ENCODE measurements around the gene PCGF6.
"Not testable (repeated sequence)": the region's sequence is repeated elsewhere in the genome, so short reads cannot be mapped to it uniquely, and the experiment has no call there.

The PCGF6 gene, protein sequence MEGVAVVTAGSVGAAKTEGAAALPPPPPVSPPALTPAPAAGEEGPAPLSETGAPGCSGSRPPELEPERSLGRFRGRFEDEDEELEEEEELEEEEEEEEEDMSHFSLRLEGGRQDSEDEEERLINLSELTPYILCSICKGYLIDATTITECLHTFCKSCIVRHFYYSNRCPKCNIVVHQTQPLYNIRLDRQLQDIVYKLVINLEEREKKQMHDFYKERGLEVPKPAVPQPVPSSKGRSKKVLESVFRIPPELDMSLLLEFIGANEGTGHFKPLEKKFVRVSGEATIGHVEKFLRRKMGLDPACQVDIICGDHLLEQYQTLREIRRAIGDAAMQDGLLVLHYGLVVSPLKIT

DNA sequence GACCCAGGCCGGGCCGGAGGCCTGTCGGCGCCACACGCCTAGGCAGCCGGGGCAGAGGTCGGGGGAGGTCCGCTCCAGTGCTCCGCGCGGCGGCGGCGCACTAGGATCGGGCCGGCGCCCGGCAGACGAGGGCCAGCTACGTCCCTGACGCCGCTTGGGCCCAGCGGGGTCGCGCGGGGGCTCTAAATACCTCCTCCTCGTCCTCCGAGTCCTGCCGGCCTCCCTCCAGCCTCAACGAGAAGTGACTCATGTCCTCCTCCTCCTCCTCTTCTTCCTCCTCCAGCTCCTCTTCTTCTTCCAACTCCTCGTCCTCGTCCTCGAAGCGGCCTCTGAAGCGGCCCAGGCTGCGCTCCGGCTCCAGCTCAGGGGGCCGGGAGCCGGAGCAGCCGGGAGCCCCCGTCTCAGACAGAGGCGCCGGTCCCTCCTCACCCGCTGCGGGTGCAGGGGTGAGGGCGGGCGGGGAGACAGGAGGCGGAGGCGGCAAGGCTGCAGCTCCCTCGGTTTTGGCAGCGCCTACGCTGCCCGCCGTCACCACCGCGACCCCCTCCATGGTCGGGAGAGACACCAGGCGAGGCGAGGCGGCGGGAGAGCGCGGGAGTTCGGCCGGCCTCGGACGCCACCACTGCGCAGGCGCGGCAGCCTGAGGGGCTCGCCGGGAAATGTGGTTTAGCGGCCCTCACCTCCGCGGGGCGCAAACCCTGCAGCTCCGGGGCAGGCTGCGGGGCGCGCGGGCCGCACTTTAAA, at the start of gene PCGF6:
Gene PCGF6 (minus strand): TSS at position 624 of the 744 bp plus-strand sequence. CDS start 74 bp downstream, at position 550.
- FAIRE-seq, result no peak

DNA sequence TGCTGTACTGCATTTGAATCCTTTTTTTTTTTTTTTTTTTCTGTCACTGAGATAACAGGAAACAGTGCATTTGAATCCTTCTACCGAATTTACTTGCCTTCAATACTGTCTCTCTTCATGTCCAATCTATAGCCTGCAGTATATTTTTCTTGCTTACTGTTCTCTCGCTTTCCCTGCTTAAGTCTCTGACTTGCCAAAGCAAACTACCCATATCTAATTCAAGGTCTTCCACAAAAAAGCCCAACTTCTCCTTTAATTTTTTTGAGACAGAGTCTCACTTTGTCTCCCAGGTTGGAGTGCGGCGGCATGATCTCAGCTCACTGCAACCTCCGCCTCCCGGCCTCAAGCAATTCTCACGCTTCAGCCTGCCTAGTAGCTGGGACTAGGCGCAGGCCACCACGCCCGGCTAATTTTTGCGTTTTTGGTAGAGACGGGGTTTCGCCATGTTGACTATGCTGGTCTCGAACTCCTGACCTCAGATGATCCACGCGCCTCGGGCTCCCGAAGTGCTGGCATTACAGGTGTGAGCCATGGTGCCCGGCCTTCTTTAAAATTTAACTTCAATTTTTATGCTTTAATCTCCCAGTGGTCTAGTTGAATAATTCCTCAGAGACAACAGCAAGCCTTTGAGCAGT, 46.4 kb upstream of the PCGF6 start:
- no peak for FAIRE-seq

DNA sequence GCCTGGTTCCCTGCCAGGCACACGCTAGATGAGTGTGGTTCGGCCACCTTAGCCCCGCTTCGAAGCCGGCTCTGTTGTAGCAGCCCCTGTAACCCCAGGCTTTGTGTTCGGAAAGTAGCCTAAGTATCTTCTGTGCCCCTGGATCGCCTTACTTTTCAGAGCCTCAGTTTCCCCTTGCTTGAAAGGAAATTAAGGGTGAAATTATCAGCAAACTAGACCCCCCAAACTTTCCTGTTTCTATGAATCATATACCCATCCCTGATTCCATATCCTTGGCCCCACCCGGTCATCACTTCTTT, 45.8 kb upstream of the PCGF6 start:
- no peak for FAIRE-seq

DNA sequence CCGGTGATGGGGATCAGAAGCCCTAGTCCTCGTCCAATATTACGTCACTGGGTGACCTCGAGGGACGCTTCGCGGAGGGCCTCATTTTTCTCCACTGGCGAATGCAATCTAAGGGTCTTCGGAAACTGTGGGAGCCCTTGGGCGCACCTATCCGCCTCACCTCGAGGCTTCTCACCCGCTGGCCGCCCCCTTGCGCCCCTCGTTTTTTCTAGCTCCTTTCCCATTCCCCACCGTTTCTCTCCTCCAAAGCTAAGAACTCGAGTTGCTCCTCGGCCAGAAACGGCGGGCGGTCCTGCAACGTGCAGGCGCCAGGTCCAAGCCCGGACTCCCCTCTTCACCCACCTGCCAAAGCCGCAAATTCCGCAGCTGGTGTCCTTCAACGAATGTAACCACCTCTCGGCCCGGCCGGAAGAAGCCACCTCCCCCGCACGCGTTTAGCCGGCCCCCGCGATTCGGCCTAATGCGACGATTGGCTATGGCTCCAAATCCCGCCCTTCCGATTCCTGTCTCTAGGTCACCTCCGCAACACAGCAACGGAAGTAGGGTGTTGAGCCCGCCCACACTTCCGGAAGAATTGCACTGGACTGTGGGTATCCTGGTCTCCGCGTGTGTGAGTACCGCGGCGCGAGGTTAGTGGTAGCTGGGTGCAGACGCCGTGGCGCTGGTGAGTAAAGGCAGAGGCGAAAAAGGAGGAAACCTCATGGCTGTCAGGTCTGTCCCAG, 45.3 kb upstream of the PCGF6 start, which contains the start of the genes ATP5MK and PDCD11:
Gene ATP5MK (minus strand): TSS at position 409 of the 722 bp plus-strand sequence. CDS start 4,018 bp downstream, outside the sequence.
Gene PDCD11 (plus strand): TSS at position 560 of the 722 bp plus-strand sequence. CDS start 1,801 bp downstream, outside the sequence.
- peak; percentile 75 for FAIRE-seq

DNA sequence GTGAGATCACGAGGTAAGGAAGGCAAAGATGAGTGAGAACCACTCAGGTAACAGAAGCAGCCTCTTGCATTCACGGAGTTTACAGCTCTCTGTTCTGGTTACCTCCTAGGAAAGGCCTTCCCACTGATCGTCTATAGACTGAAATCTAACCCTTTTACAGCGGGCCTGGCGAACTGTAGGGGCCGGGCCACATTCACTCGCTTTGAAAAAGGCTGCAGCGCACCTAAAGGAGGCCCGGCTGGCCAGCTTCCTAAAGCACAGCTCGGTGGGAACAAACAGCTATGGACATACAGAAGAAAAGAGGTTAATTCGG, 44.8 kb upstream of the PCGF6 start:
- no peak for FAIRE-seq

DNA sequence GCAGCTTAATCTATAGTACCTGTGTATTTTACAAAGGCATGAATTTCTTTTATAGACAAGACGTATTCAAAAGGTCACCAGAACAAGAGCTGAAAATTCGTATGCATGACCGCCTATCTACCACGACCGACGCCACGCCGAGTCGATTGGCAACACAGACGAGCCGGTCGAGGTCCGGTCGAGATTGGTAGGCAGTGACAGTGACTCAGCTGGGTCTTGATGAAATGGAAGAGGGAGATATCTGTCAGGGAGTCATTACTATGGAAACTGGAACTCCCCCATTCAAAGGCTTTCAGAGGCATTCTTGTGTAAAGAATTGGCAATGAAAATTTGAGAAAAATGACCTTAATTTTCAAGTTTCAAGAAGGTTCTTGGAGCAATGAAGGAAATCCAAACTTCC, 43.2 kb upstream of the PCGF6 start:
- no peak for FAIRE-seq

DNA sequence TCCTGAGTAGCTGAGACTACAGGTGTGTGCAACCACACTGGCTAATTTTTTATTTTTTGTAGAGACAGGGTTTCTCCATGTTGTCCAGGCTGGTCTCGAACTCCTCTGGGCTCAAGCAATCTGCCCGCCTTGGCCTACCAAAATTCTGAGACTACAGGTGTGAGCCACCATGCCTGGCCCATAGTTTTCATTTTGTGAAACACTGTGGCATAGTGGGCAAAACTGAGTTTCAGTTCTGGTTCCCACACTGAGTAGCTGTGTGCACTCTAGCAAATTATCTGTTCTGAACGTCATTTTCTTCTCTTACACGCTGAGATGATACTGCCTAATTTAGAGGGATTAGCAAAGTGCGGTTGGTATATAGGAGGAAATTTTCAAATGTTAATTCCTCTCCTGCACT, 31.8 kb upstream of the PCGF6 start:
- no peak for FAIRE-seq

DNA sequence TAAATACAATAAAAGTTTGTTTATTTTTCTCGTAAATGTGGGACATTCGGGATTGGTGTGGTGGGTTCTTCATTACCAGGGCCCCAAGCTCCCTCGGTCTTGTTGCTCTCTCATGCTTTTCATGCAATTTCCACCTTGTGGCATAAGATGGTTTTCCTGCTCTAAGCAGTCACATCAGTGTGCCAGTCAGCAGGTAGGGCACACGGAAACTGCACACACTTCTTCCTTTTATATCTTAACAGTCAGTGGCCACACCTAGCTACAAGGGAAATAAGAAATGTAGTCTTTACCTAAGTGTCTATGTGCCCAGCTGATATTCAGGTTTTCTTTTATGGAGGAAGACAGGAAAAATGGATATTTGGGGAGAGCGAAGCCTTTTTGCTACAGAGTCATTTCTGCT, 23.3 kb upstream of the PCGF6 start:
- FAIRE-seq, result peak; percentile 62

DNA sequence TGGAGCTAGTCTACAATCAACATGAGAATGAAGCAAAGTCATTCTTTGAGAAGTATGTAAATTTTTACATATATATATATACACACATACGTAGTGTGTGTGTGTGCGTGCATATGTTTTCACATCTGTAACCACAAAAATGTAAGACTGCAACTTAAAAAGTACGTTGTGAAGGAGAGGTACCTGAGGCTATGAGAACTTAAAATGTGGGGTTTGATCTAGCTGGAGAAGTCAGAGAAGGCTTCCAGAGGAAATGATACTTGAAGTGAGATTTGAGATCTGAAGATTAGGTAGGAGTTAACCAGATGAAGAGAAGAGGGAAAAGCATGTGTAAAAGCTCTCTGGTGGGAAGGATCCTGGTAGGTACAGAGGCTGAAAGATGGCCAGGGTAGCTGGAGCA, 22.6 kb upstream of the PCGF6 start:
- no peak for FAIRE-seq

DNA sequence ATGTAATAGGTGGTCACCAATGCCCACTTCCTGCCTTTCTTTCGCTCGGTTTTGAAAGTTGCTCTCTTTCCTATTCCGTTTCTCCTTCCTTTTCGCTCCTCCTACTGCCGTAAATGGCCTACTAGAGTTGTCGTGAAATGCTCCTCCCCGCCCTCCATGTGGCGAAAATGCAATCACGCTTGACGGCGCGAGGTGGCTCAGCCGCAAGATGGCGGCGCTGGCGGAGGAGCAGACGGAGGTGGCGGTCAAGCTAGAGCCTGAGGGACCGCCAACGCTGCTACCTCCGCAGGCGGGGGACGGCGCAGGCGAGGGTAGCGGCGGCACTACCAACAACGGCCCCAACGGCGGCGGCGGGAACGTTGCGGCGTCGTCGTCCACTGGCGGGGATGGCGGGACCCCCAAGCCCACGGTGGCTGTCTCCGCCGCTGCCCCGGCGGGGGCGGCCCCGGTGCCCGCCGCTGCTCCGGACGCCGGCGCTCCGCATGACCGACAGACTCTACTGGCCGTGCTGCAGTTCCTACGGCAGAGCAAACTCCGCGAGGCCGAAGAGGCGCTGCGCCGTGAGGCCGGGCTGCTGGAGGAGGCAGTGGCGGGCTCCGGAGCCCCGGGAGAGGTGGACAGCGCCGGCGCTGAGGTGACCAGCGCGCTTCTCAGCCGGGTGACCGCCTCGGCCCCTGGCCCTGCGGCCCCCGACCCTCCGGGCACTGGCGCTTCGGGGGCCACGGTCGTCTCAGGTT, 17.0 kb upstream of the PCGF6 start, which contains the start of gene TAF5:
Gene TAF5 (plus strand): TSS at position 195 of the 737 bp plus-strand sequence. CDS start 14 bp downstream, at position 209.
- peak; percentile 73 for FAIRE-seq

DNA sequence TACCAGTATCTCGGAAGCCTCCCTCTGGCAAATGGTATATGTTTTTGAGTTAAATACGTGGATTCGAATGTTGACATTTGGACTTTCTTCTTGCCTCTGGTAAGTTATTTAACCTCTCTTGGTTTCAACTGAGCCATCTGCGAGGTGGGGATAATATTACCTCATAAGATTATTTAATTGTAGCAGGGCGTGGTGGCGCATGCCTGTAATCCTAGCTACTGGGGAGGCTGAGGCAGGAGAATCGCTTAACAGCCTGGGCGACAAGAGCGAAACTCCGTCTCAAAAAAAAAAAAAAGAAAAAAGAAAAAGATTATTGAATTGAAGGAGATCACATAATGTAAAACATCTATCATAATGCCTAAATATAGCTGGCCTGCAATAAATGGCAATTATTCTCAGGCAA, 16.4 kb upstream of the PCGF6 start:
- FAIRE-seq, result no peak

DNA sequence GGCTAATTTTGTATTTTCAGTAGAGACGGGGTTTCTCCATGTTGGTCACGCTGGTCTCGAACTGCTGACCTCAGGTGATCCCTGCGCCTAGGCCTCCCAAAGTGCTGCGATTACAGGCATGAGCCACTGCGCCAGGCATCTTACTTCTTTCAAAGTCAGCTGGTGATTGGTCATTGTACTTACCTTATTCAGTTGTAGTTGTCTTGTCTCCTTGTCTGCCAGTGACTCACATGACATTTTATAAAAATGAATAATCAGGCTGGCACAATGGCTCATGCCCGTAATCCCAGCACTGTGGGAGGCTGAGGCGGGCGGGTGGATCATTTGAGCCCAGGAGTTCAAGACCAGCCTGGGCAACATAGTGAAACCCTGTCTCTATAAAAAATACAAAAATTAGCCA, 9.9 kb upstream of the PCGF6 start:
- not testable (repeated sequence) for FAIRE-seq

DNA sequence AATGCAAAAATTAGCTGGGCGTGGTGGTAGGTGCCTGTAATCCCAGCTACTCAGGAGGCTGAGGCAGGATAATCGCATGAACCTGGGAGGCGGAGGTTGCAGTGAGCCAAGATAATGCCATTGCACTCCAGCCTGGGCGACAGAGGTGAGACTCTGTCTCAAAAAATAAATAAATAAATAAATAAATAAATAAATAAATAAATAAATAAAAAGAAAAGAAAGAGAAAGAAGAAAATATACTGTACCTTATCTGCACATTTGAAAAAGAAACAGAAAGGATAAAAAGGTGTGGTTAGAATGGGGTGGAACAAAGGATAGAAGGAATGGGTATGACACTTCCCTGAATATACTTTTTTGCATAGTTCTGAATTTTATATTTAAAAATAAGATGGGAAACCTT, 8.6 kb upstream of the PCGF6 start:
- FAIRE-seq, result not testable (repeated sequence)

DNA sequence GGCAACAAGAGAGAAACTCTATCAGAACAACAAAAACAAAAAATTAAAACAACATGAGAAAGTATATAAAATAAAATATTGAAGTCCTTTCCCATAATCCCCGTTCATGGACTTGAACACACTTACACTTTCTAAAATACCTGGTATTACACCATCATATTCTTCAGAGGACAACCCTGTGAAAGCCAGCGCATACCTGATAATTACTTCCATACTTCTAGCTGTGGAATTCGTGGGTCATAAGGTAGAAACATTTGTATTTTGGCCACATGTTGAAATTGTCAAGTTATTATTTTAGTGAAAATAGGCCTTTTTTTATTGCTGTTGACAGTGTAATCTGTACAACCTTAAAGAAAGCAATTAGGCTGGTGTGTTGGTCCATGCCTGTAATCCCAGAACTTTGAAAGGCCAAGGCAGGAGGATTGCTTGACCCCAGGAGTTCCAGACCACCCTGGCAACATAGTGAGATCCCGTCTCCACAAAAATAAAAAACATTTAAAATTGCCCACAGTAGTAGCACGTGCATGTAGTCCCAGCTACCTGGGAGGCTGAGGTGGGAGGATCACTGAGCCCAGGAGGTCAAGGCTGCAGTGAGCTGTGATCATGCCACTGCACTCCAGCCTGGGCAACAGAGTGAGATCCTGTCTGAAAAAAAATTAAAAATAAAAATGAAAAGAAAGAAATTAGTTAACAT, 5.1 kb upstream of the PCGF6 start:
- FAIRE-seq, result no peak

DNA sequence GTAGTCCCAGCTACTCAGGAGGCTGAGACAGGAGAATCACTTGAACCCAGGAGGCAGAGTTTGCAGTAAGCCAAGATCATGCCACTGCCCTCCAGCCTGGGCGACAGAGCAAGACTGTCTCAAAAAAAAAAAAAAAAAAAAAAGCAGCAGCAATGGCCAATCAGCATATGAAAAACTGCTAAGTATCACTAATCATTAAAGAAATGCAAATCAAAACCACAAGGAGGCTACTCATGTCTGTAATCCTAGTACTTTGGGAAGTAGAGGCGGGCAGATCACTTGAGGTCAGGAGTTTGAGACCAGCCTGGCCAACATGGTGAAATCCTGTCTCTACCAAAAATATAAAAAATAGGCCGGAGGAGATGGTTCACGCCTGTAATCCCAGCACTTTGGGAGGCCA, 3.6 kb upstream of the PCGF6 start:
- FAIRE-seq, result not testable (repeated sequence)

DNA sequence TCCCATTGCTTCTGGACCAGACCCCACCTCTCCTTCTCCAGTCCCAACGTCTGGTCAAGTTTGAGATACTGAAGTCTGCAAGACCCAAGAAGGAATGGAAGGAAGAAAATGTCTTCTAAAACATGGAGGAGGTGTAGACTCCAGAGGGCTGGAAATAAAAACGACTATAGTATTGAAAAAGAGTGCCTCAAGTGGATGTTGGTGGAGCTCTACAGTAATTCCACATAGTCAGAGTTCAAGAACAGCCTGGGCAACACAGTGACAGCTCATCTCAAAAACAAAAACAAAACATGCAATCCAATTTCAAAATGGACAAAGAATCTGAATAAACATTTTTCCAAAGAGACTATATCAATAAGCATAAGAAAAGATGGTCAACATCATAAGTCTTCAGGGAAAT, 2.3 kb upstream of the PCGF6 start:
- no peak for FAIRE-seq

DNA sequence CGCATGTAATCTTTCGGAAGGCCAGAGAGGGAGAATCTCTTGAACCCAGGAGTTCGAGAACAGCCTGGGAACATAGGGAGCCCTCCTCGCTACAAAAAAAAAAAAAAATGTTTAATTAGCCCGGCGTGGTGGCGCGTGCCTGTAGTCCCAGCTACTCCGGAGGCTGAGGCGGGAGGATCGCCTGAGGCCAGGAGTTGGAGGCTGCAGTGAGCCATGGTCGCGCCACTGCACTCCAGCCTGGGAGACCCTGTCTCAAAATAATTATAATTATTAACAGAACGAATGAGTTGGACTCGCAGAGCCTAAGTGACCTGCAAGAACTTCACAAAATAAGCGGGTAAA, 794 bp downstream of the PCGF6 start:
- FAIRE-seq, result no peak

DNA sequence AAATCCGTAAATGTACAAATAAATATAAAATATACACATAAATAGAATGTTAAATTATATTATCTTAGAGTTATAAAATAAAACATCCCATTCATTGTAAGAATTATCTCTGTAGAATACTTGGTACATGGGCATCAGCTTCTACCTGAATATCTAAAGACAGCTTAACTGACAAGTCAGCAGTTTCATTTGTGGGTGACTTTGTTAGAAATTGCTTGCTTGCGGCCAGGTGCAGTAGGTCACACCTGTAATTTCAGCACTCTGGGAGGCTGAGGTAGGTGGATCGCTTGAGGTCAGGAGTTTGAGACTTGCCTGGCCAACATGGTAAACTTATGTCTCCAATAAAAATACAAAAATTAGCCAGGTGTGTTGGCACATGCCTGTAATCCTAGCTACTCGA, 14.6 kb downstream of the PCGF6 start:
- FAIRE-seq, result no peak

DNA sequence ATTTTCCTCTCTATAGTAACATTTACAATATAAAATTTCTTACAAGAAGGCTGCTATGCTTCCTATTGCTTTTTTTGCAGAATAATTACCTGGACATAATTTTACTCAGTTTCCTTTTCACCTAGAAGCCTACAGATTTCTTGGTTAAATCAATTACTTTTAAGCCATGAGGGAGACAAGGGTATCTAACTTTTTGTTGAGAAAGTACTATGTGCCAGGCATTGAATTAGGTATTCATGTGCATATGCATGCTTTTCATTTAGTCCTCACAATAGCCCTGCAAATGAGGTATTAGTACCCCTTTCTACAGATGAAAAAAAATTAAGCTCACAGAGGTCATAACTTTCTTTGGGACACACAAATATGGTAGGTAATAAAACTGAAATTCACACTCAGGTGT, 16.4 kb downstream of the PCGF6 start:
- no peak for FAIRE-seq

DNA sequence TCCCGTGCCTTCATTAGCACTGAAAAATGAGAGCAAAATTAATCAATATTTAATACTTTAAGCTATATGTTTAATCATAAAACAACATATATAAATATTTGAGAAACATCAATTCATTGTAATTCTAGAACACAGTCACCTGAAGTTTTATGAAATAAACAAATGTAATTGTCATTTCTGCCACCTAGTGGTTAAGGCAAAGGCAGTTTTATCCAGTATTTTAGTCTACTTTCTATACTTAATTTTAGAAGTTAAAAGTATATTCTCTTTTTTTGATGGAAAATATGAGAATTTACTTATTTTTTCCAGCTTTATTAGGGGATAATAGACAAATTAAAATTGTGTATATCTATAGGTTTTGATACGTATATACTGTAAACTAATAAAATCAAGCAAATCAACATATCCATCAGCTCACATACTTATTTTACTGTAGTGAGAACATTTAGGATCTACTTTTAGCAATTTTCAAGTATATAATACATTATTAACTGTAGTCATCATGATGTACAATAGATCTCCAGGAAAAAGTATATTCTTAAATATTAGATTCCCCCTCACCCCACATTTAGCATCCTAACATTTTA, 16.9 kb downstream of the PCGF6 start:
- peak; percentile 88 for FAIRE-seq

DNA sequence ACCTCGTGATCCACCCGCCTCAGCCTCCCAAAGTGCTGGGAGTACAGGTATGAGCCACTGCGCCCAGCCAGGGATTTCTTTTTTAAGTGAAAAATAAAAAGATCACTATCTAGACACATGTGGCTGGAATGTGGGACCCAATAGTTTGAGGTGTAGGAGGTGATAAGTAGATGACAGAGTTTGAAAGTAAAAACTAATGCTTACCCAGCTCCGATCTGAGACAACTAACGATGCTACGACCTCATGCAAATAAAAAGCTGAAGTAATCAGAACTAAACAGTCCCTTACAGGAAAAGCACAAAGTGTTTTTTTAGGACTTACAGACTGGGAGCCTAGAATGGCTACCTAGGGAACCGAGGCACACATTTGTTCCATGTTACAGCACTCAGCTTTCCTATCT, 23.0 kb downstream of the PCGF6 start:
- no peak for FAIRE-seq

Data from colon (tissue), 2 donors.